IPS-15b (cell line): Measurements from ENCODE around the gene NOM1.
"Not testable (repeated sequence)": the region's sequence is repeated elsewhere in the genome, so short reads cannot be mapped to it uniquely, and the experiment has no call there.

Experiments
- H3K27me3 ChIP-seq: one replicate; pipeline ENCODE4 v1.6.1; 2013; ENCODE audit warnings: low read length; ENCODE audit not compliant: control insufficient read depth, insufficient read depth
- H3K36me3 ChIP-seq: one replicate; pipeline ENCODE4 v1.6.1; 2013; ENCODE audit warnings: low read length; ENCODE audit not compliant: control insufficient read depth, insufficient read depth
- H3K4me1 ChIP-seq: one replicate; pipeline ENCODE4 v1.6.1; 2013; ENCODE audit warnings: mild to moderate bottlenecking, low read length; ENCODE audit not compliant: control insufficient read depth, insufficient read depth
- H3K4me3 ChIP-seq: one replicate; pipeline ENCODE4 v1.5.1; 2013; ENCODE audit warnings: low read depth, low read length
- H3K9ac ChIP-seq: one replicate; pipeline ENCODE4 v1.6.1; 2013; ENCODE audit warnings: low read depth, mild to moderate bottlenecking, low read length
- H3K9me3 ChIP-seq: one replicate; pipeline ENCODE4 v1.6.1; 2013; ENCODE audit warnings: mild to moderate bottlenecking, low read length; ENCODE audit not compliant: control insufficient read depth, insufficient read depth

NOM1 gene

GRCh38 chr7:156922304-156922703, 27.2 kb upstream of the NOM1 start:
- not testable (repeated sequence) for H3K4me3 ChIP-seq, H3K9me3 ChIP-seq, H3K4me1 ChIP-seq, H3K36me3 ChIP-seq, H3K27me3 ChIP-seq, H3K9ac ChIP-seq

DNA sequence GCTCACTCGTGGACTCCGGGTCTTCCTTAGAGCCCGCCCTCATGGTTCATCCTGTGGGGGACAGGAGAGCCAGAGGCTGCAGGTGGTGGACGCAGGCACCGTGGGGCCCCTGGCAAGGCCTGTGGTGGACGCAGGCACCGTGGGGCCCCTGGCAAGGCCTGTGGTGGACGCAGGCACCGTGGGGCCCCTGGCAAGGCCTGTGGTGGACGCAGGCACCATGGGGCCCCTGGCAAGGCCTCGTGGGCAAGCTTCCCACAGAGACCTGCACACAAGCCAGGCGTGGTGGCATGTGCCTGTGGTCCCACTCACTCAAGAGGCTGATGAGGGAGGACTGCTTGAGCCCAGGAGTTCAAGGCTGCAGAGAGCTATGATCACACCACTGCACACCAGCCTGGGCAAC, 23.7 kb upstream of the NOM1 start:
- not testable (repeated sequence) for H3K4me1 ChIP-seq, H3K9me3 ChIP-seq, H3K36me3 ChIP-seq, H3K9ac ChIP-seq, H3K4me3 ChIP-seq, H3K27me3 ChIP-seq

- no peaks in the 10 kb centered on the region for H3K36me3 ChIP-seq
- no peaks in the 10 kb centered on the region for H3K4me1 ChIP-seq
- H3K4me3 ChIP-seq = no peak overlapping the region
- H3K9me3 ChIP-seq = no peaks in the 10 kb centered on the region
- H3K27me3 ChIP-seq = no peaks in the 10 kb centered on the region
- H3K9ac ChIP-seq = no peak overlapping the region
Measured at GRCh38 chr7:156927571-156928405, 21.7 kb upstream of the NOM1 start.

DNA sequence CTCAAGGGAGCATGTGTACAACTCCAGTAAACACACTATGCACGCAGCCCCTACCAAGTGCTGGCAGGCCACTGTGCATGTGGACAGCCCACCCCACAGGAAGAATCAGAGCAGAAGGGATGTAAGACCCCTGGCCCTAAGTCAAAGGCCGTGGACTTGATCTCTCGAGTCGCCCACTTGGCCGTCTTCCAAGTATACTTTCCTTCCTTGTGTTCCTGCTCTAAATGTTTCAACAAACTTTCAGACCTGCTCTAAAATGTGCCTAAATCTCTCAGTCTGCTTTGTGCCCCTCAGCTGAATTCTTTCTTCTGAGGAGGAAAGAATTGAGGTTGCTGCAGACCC, 21.1 kb upstream of the NOM1 start:
- Histone ChIP-seq H3K27me3 (no peaks in the 10 kb centered on the region), H3K9me3 (no peaks in the 10 kb centered on the region), H3K4me1 (no peaks in the 10 kb centered on the region)

GRCh38 chr7:156929789-156930539, 19.5 kb upstream of the NOM1 start:
- Histone ChIP-seq H3K9me3 (no peaks in the 10 kb centered on the region), H3K4me1 (no peaks in the 10 kb centered on the region), H3K4me3 (no peak overlapping the region), H3K27me3 (no peaks in the 10 kb centered on the region), H3K36me3 (no peaks in the 10 kb centered on the region), H3K9ac (no peak overlapping the region)

More for the DNA sequence above, 21.1 kb upstream of the NOM1 start:
- Histone ChIP-seq H3K36me3 (no peaks in the 10 kb centered on the region), H3K9ac (no peak overlapping the region), H3K4me3 (no peak overlapping the region)

DNA sequence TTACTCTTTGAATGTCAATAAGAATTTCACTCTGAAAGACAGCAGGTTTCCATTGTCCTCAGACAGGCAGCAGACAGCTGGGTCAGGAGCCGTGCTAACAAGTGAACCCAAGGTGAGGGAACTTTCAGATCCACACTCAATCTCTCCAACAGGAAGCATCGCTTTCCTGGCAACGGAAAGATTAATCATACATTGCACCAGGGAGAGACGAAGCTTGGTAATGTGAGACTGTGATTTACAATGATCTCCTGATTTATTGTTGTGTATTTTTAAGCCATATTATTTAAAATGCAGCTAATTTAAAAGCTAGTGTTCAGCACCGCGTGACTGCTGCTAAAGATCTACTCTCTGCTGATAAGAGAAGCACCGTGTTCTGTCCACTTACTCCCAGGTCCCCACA, 17.5 kb upstream of the NOM1 start:
- Histone ChIP-seq H3K9ac (no peak overlapping the region), H3K4me3 (no peak overlapping the region), H3K9me3 (no peaks in the 10 kb centered on the region), H3K27me3 (no peaks in the 10 kb centered on the region), H3K4me1 (no peaks in the 10 kb centered on the region), H3K36me3 (no peaks in the 10 kb centered on the region)

GRCh38 chr7:156935250-156935649, 14.3 kb upstream of the NOM1 start:
- Histone ChIP-seq H3K4me3 (no peak overlapping the region), H3K9me3 (no peaks in the 10 kb centered on the region), H3K9ac (no peak overlapping the region), H3K36me3 (no peaks in the 10 kb centered on the region), H3K4me1 (no peaks in the 10 kb centered on the region), H3K27me3 (no peaks in the 10 kb centered on the region)

DNA sequence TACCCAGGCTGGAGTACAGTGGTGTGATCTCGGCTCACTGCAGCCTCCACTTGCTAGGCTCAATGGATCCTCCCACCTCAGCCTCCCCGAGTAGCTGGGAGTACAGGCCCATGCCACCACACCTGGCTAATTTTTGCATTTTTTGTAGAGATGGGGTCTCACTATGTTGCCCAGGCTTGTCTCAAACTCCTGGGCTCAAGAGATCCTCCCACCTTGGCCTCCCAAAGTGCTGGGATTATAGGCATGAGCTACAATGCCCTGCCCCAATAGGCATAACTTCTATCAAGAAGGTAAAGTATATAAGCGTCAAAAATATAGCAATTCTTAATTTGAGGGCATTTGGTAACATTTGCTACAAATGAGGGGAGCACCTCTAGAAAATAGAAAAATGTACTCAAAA, 12.7 kb upstream of the NOM1 start:
- not testable (repeated sequence) for H3K4me1 ChIP-seq, H3K36me3 ChIP-seq

GRCh38 chr7:156940421-156941122, 8.9 kb upstream of the NOM1 start:
- H3K9ac ChIP-seq = no peak overlapping the region
- H3K4me3 ChIP-seq = no peak overlapping the region
- no peaks in the 10 kb centered on the region for H3K4me1 ChIP-seq
- H3K9me3 ChIP-seq = no peaks in the 10 kb centered on the region
- no peaks in the 10 kb centered on the region for H3K36me3 ChIP-seq
- peaks cover 8% of the 10 kb centered on the region for H3K27me3 ChIP-seq

More for the DNA sequence above, 12.7 kb upstream of the NOM1 start:
- H3K9me3 ChIP-seq, H3K4me3 ChIP-seq, H3K27me3 ChIP-seq, H3K9ac ChIP-seq: not testable (repeated sequence)

DNA sequence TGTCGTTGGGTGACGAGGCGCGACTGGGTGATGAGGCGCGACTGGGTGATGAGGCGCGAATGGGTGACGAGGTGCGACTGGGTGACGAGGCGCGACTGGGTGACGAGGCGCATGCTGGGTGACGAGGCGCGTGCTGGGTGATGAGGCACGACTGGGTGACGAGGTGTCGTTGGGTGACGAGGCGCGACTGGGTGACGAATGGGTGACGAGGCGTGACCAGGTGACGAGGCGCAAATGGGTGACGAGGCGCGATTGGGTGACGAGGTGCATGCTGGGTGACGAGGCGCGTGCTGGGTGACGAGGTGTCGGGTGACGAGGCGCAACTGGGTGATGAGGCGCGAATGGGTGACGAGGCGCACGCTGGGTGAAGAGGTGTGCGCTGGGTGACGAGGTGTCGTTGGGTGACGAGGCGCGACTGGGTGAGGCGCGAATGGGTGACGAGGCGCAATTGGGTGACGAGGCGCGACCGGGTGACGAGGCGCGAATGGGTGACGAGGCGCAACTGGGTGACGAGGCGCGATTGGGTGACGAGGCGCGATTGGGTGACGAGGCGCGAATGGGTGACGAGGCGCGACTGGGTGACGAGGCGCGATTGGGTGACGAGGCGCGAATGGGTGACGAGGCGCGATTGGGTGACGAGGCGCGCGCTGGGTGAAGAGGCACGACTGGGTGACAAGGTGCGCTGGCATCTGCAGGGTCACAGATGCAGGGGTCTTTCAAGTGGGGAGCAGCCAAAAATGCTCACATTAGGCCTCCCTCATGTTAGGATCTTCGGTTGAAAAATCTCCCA, 7.9 kb upstream of the NOM1 start:
- no peaks in the 10 kb centered on the region for H3K36me3 ChIP-seq
- H3K4me3 ChIP-seq = no peak overlapping the region
- peaks cover 8% of the 10 kb centered on the region for H3K27me3 ChIP-seq
- H3K9ac ChIP-seq = no peak overlapping the region
- H3K9me3 ChIP-seq = no peaks in the 10 kb centered on the region
- no peaks in the 10 kb centered on the region for H3K4me1 ChIP-seq

- Histone ChIP-seq H3K9me3 (no peaks in the 10 kb centered on the region), H3K4me3 (peak overlapping the region; percentile 18), H3K4me1 (no peaks in the 10 kb centered on the region), H3K36me3 (no peaks in the 10 kb centered on the region), H3K27me3 (peaks cover 8% of the 10 kb centered on the region), H3K9ac (no peak overlapping the region)
Measured at GRCh38 chr7:156942708-156943090, 6.8 kb upstream of the NOM1 start.
